ENCODE measurements around the gene PSORS1C1. TPM values are rescaled to one million over a fixed set of nuclear protein-coding genes. Genes with fewer than 3 reads are reported as not detected.

The PSORS1C1 gene
- polyA plus RNA-seq, 1 donor from 2014 or later: not detected

GRCh38 chr6:31122791-31123706, 8.4 kb downstream of the PSORS1C1 start:
- Histone ChIP-seq H3K79me2 (replicated peaks; ENCODE audit: insufficient read depth, low read length) (no peaks in the 10 kb centered on the region), H2AFZ (ENCODE audit: low read depth, low read length) (no peak overlapping the region), H3K9me2 (ENCODE audit: insufficient read depth, low read length) (no peaks in the 10 kb centered on the region), H3K9ac (ENCODE audit: low read length) (no peak overlapping the region), H4K20me1 (ENCODE audit: insufficient read depth) (no peaks in the 10 kb centered on the region), H3K27ac (ENCODE audit: low read length) (no peak overlapping the region), H3K27me3 (ENCODE audit: insufficient read depth, low read depth, low read length) (no peaks in the 10 kb centered on the region), H3K36me3 (ENCODE audit: insufficient read depth, low read length) (no peaks in the 10 kb centered on the region), H3F3A (ENCODE audit: insufficient read depth, low read length, poor library complexity, severe bottlenecking) (no peaks in the 10 kb centered on the region), H3K4me3 (ENCODE audit: low read length) (no peak overlapping the region), H3K9me3 (ENCODE audit: low read length) (no peaks in the 10 kb centered on the region), H3K4me2 (ENCODE audit: low read length) (no peak overlapping the region)
- TF ChIP-seq SMC3 (conservative IDR thresholded peaks at IDR 0.05; ENCODE audit: poor library complexity): no peak
- no peak for TF ChIP-seq CTCF (IDR thresholded peaks at IDR 0.05; ENCODE audit: poor library complexity, severe bottlenecking)
- no peak for TF ChIP-seq EP300 (conservative IDR thresholded peaks at IDR 0.05; ENCODE audit: poor library complexity, severe bottlenecking)
- TF ChIP-seq TAF1 (IDR thresholded peaks at IDR 0.05; ENCODE audit: low read depth): no peak
- TF ChIP-seq, protein P1, sequence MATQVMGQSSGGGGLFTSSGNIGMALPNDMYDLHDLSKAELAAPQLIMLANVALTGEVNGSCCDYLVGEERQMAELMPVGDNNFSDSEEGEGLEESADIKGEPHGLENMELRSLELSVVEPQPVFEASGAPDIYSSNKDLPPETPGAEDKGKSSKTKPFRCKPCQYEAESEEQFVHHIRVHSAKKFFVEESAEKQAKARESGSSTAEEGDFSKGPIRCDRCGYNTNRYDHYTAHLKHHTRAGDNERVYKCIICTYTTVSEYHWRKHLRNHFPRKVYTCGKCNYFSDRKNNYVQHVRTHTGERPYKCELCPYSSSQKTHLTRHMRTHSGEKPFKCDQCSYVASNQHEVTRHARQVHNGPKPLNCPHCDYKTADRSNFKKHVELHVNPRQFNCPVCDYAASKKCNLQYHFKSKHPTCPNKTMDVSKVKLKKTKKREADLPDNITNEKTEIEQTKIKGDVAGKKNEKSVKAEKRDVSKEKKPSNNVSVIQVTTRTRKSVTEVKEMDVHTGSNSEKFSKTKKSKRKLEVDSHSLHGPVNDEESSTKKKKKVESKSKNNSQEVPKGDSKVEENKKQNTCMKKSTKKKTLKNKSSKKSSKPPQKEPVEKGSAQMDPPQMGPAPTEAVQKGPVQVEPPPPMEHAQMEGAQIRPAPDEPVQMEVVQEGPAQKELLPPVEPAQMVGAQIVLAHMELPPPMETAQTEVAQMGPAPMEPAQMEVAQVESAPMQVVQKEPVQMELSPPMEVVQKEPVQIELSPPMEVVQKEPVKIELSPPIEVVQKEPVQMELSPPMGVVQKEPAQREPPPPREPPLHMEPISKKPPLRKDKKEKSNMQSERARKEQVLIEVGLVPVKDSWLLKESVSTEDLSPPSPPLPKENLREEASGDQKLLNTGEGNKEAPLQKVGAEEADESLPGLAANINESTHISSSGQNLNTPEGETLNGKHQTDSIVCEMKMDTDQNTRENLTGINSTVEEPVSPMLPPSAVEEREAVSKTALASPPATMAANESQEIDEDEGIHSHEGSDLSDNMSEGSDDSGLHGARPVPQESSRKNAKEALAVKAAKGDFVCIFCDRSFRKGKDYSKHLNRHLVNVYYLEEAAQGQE (IDR thresholded peaks at IDR 0.05; ENCODE audit: borderline replicate concordance): no peak
- TF ChIP-seq EZH2 (IDR thresholded peaks at IDR 0.05; ENCODE audit: borderline replicate concordance, insufficient read depth, low read length, poor library complexity, severe bottlenecking): no peak
- no peak for TF ChIP-seq RAD21 (conservative IDR thresholded peaks at IDR 0.05)
- no peak for TF ChIP-seq POLR2AphosphoS5 (IDR thresholded peaks at IDR 0.05)
- TF ChIP-seq MXI1 (conservative IDR thresholded peaks at IDR 0.05; ENCODE audit: poor library complexity, severe bottlenecking): no peak

DNA sequence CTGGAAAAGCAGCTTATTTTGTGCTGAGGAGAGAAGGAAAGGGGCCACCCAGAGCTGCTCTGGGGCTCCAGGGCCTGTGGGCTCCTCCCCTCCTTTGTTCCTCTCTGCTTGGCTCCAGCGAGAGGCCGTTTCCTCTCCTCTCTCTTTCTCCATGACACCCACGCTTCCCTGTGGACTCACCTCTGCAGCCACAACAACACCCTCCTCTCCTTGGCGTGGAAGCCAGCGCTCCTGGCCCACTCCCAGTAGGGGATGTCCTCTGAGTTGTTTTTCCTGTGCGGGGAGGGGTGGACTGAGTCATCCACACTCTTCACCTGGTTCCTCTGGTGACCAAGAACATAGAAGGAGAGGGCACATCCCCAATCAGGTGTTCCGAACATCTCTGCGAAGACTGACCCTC, 10.6 kb downstream of the PSORS1C1 start:
- Histone ChIP-seq H3K9me2 (ENCODE audit: insufficient read depth, low read length) (no peaks in the 10 kb centered on the region), H4K20me1 (ENCODE audit: insufficient read depth) (no peaks in the 10 kb centered on the region), H3K9me3 (ENCODE audit: low read length) (no peaks in the 10 kb centered on the region), H3K27ac (ENCODE audit: low read length) (no peak overlapping the region), H3K9ac (ENCODE audit: low read length) (no peak overlapping the region), H3F3A (ENCODE audit: insufficient read depth, low read length, poor library complexity, severe bottlenecking) (no peaks in the 10 kb centered on the region), H3K4me2 (ENCODE audit: low read length) (no peak overlapping the region), H3K36me3 (ENCODE audit: insufficient read depth, low read length) (no peaks in the 10 kb centered on the region), H3K79me2 (replicated peaks; ENCODE audit: insufficient read depth, low read length) (no peaks in the 10 kb centered on the region), H3K27me3 (ENCODE audit: insufficient read depth, low read depth, low read length) (no peaks in the 10 kb centered on the region), H3K4me3 (ENCODE audit: low read length) (no peak overlapping the region), H2AFZ (ENCODE audit: low read depth, low read length) (no peak overlapping the region)
- no peak for TF ChIP-seq POLR2AphosphoS5 (IDR thresholded peaks at IDR 0.05)
- no peak for TF ChIP-seq RAD21 (conservative IDR thresholded peaks at IDR 0.05)
- TF ChIP-seq MXI1 (conservative IDR thresholded peaks at IDR 0.05; ENCODE audit: poor library complexity, severe bottlenecking): no peak
